ENCODE measurements around the gene DUSP18.

DUSP18 gene

DNA sequence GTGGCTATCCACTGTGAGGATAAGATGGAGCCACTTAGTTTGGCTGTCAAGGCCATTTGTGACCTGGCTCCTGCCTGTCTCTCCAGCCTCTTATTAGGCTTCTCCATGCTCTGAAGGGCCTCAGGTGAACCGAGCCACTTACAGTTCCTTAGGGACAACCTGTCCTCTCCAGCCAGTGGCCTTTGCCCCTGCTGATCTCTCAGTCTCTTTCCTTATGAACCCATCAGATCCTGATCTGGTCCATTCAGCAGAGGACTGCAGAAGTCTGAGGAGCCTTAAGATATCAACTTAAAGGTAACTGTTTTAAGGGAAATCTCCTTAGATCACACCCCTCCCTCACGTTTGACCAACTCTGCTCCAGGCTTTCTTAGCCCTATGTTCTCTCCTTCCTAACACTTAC lies 2.4 kb downstream of the DUSP18 start:
- no peak overlapping the region for H3K4me3 ChIP-seq (ENCODE audit: low read depth, low read length)
- DNase-seq (ENCODE audit: low read depth), result no peak
- TF ChIP-seq, protein P1, sequence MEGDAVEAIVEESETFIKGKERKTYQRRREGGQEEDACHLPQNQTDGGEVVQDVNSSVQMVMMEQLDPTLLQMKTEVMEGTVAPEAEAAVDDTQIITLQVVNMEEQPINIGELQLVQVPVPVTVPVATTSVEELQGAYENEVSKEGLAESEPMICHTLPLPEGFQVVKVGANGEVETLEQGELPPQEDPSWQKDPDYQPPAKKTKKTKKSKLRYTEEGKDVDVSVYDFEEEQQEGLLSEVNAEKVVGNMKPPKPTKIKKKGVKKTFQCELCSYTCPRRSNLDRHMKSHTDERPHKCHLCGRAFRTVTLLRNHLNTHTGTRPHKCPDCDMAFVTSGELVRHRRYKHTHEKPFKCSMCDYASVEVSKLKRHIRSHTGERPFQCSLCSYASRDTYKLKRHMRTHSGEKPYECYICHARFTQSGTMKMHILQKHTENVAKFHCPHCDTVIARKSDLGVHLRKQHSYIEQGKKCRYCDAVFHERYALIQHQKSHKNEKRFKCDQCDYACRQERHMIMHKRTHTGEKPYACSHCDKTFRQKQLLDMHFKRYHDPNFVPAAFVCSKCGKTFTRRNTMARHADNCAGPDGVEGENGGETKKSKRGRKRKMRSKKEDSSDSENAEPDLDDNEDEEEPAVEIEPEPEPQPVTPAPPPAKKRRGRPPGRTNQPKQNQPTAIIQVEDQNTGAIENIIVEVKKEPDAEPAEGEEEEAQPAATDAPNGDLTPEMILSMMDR (IDR thresholded peaks at IDR 0.05; ENCODE audit: insufficient read depth, low read depth, low read length, missing control alignments), result no peak

DNA sequence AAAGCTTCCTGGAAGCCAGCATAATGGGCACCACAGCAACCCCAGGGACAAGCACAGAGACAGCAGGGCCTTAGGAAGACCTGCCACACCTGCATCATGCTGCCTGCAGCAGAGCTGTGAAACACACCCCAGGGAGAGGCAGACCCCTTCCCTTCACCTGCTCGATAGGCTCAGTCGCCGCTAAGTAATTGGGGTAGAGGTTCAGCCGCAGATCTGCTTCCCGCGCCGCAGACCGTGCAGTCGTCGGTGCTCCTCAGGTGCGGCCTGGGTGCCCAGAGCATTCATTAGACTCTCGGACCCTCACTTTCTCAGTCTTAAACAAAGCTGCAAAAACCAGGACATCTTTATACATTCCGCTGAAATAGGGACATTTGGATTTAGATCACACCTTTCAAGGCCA lies 2.9 kb downstream of the DUSP18 start:
- no peak for DNase-seq (ENCODE audit: low read depth)
- no peak overlapping the region for H3K4me3 ChIP-seq (ENCODE audit: low read depth, low read length)
- TF ChIP-seq, protein P1 (IDR thresholded peaks at IDR 0.05; ENCODE audit: insufficient read depth, low read depth, low read length, missing control alignments), result no peak

DNA sequence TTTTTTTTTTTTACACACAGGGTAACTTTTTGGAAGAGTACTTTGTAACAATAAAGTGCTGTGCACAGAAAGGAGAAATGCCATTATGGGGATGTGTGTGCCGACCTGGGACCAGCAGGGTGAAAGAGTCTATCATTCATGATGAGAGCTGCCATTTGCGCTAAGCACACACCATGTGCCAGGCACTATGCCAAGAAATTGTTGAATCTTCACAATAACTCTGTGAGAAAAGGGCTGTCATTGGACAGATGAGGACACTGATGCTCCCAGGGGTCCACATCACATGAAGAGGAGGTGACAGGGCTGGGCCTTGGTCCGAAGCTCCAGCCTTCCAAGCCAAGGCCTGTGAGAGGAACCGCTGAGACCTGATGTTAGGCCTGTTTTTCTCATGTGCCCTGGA lies 5.6 kb downstream of the DUSP18 start:
- H3K4me3 ChIP-seq (ENCODE audit: low read depth, low read length), result no peak overlapping the region
- DNase-seq (ENCODE audit: low read depth), result no peak
- TF ChIP-seq, protein P1 (IDR thresholded peaks at IDR 0.05; ENCODE audit: insufficient read depth, low read depth, low read length, missing control alignments), result no peak

DNA sequence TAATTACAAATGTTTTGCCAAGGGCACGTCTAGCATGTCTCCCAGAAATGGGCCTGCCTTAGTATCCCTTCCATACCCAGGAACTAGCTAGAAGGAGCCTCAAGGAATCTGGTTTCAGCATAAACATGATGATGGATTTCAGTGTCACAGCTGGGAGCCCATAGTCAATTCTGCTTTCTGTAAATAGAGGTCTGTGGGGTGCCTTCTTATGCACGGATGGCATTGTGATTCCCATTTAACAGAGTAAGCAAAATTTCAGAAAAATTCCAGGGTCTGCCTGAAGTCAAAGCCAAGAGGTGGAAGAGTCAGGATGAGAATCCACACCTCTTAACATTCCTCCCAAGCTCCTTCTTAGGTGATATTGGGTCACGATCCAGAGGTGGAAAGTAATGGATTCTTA lies 12.1 kb downstream of the DUSP18 start:
- H3K4me3 ChIP-seq (ENCODE audit: low read depth, low read length), result no peak overlapping the region
- no peak for DNase-seq (ENCODE audit: low read depth)
- TF ChIP-seq, protein P1 (IDR thresholded peaks at IDR 0.05; ENCODE audit: insufficient read depth, low read depth, low read length, missing control alignments), result no peak

DNA sequence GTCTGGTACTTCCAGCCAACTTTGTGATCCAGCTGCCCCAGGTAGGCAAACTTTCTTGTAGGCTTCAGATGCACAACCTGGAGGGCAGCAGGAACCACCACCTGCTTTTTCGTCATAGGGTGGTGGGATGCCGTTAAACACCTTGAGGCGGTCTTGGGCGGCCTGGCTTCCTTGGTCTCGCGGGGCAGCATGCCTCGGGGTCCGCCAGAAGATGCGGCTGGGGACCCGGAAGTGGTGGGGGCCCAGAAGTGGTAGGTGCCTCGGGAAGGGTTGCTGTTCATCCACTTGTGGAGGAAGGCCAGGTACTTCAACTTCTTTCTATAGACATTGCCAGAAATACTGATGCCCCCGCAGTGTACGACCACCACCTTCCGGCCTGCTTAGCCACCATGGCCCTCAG lies 13.3 kb downstream of the DUSP18 start:
- TF ChIP-seq, protein P1 (IDR thresholded peaks at IDR 0.05; ENCODE audit: insufficient read depth, low read depth, low read length, missing control alignments), result no peak

DNA sequence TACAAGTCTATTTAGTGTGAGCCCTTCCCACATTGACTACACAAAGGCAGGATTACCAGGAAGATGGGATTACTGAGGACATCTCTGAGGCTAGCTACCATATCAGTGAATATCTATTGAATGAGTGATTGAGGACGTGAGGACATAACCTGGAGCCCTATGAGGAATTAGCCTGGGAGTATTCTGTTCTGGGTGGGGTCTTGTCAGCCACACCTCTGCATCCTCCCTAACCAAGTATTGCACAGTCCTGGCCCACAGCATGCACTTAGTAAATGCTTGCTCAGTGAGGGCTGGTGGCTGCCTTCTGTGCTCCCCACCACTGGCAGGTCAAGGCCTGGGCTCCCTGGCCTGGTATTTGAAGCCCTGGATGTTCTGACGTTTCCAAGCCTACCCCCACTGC lies 14.8 kb downstream of the DUSP18 start:
- H3K4me3 ChIP-seq (ENCODE audit: low read depth, low read length), result no peak overlapping the region
- TF ChIP-seq, protein P1 (IDR thresholded peaks at IDR 0.05; ENCODE audit: insufficient read depth, low read depth, low read length, missing control alignments), result no peak
- DNase-seq (ENCODE audit: low read depth), result no peak

More for the DNA sequence above, 13.3 kb downstream of the DUSP18 start:
- H3K4me3 ChIP-seq (ENCODE audit: low read depth, low read length), result no peak overlapping the region
- no peak for DNase-seq (ENCODE audit: low read depth)

DNA sequence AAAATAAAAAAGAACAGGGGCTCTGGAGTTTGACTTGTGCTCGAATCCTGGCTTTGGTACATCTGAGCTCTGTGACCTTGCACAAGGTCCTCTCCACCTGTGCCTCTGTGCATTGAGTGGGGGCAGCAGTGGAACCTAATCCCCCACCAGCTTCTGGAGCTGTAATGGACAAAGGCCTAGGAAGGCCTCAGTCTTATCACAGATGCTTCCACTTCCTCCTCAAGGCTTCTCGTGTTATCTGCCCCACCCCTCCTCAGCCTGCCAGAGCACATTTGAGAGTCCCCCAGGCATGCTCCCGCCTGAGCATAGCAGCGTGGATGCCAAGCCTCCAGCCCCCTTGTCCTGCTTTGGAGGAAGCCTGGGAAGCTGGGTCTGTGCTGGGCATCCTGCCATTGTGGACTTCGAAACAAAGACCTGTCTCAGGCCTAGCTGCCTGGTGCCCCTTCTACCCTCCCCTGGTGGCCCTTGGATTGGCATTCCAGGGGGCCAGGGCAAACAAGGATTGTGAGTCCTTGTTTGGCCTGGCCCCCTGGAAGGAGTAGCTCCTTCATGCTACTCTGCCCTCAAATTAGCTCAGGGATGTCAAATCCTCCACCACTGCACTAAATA lies 17.1 kb downstream of the DUSP18 start:
- DNase-seq (ENCODE audit: low read depth), result no peak
- TF ChIP-seq, protein P1 (IDR thresholded peaks at IDR 0.05; ENCODE audit: insufficient read depth, low read depth, low read length, missing control alignments), result no peak

More for the DNA sequence above, 17.1 kb downstream of the DUSP18 start:
- H3K4me3 ChIP-seq (ENCODE audit: low read depth, low read length), result no peak overlapping the region
